GM12892 (cell line): ENCODE data around the gene MT1M.
"Not testable (repeated sequence)": the region's sequence is repeated elsewhere in the genome, so short reads cannot be mapped to it uniquely, and the experiment has no call there.

Experiments
- DNase-seq: peaks from one replicate; pipeline ENCODE4 v3.0.0; 2011; ENCODE audit not compliant: insufficient read length
- FAIRE-seq: peaks from 2 replicates; lab custom pipeline; 2011; peaks lifted over from hg19 to GRCh38; lab: Jason Lieb, UNC
- POLR2A ChIP-seq: IDR thresholded peaks from 2 replicates; pipeline ENCODE4 v1.6.1; 2011; ENCODE audit warnings: low read depth, low read length, control low read depth
- POLR2AphosphoS5 ChIP-seq: IDR thresholded peaks from 2 replicates; pipeline ENCODE4 v1.6.1; 2011; ENCODE audit warnings: low read depth, low read length, control low read depth
- TAF1 ChIP-seq: IDR thresholded peaks from 2 replicates; pipeline ENCODE4 v1.6.1; 2011; ENCODE audit warnings: low read depth, mild to moderate bottlenecking, control low read depth, low read length, borderline replicate concordance

MT1M gene

GRCh38 chr16:56667581-56668571, 35.4 kb downstream of the MT1M start, which contains the start of gene MT1G:
Gene MT1G (minus strand): TSS chr16:56668065. CDS start chr16:56667993, 72 bp downstream.
- no peak for DNase-seq
- FAIRE-seq: no peak
- TF ChIP-seq POLR2A (no peak), TAF1 (no peak), POLR2AphosphoS5 (no peak)

DNA sequence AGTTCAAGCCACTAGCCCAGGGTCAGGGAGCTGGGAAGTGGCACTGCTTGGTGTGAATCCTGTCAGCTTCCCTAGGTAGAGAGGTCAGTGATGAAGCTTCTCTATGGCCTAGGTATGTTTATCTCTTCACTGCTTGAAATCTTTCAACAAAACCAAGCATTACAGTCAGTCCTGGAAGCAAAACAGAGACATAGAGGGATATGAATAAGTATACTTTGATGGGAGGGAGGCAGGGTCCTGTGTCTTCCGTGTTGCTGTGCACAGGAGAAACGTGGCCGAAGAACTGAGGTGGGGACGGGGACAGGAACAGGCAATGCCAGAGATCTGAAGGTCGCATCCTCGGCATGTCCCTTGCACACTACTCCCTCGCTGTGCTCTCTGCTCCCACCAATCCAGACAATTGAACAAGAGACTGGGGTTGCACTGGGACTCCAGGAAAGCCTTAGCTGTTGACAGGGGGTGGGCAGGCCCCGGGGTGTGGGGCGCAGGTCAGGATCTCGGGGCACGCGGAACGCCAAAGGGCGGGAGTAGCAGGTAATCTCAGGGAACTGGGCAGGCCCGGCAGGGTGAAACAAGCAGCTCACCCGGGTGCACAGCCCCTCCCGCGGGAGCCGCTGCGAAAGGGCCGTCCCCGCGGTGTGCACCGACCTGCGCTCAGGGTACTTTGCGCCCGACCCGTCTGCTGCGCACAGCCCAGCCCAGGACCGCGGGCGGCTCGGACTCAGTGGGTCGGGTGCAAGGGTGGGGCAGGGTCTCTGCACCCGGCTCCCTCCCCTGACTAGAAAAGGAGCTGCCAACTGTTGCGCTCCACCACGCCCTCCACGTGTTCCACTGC, 36.8 kb downstream of the MT1M start, which contains the start of gene MT1H:
TSS of gene MT1H (plus strand) at position 810 of the 835 bp plus-strand sequence. CDS start 71 bp downstream, outside the sequence.
- DNase-seq: no peak
- no peak for FAIRE-seq
- TF ChIP-seq POLR2AphosphoS5: no peak
- TF ChIP-seq POLR2A: no peak
- TF ChIP-seq TAF1: no peak

- no peak for DNase-seq
- no peak for TF ChIP-seq POLR2A
- no peak for TF ChIP-seq POLR2AphosphoS5
- no peak for TF ChIP-seq TAF1
- FAIRE-seq: no peak
These were observed 37.6 kb downstream of the MT1M start for GRCh38 chr16:56669840-56670619.

DNA sequence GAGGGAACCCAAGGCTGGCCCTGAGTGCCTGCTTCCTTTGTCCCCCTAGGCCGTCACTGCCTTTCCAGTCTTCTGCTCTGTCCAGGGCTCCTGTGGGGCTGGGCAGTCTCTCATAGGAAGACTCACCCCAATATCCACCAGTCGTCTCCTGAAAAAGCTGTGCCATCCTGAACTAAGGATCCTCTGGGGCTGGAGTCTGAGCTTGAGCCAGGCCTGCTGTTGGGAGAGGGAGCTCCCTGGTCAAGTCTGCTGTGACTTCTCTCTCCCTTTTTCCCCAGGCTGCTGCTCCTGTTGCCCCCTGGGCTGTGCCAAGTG, 38.1 kb downstream of the MT1M start:
- FAIRE-seq: no peak
- TF ChIP-seq POLR2A (no peak), POLR2AphosphoS5 (no peak), TAF1 (no peak)
- no peak for DNase-seq

GRCh38 chr16:56671691-56672090, 39.2 kb downstream of the MT1M start:
- not testable (repeated sequence) for FAIRE-seq, DNase-seq

GRCh38 chr16:56672171-56672570, 39.7 kb downstream of the MT1M start:
- not testable (repeated sequence) for FAIRE-seq, DNase-seq

GRCh38 chr16:56672761-56673536, 40.5 kb downstream of the MT1M start:
- TF ChIP-seq TAF1: no peak
- TF ChIP-seq POLR2A: no peak
- TF ChIP-seq POLR2AphosphoS5: no peak
- FAIRE-seq: no peak
- no peak for DNase-seq

GRCh38 chr16:56673921-56674320, 41.5 kb downstream of the MT1M start:
- FAIRE-seq: no peak
- TF ChIP-seq TAF1: no peak
- no peak for TF ChIP-seq POLR2A
- TF ChIP-seq POLR2AphosphoS5: no peak

DNA sequence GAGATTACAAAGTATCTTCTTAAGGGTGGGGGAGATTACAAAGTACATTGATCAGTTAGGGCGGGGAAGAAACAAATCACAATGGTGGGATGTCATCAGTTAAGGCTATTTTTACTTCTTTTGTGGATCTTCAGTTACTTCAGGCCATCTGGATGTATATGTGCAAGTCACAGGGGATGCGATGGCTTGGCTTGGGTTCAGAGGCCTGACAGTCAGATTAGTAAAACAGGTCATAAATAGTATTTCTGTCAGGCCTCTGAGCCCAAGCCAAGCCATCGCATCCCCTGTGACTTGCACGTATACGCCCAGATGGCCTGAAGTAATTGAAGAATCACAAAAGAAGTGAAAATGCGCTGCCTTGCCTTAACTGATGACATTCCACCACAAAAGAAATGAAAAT, 42.1 kb downstream of the MT1M start:
- not testable (repeated sequence) for DNase-seq, FAIRE-seq

More at GRCh38 chr16:56673921-56674320, 41.5 kb downstream of the MT1M start:
- DNase-seq: no peak

DNA sequence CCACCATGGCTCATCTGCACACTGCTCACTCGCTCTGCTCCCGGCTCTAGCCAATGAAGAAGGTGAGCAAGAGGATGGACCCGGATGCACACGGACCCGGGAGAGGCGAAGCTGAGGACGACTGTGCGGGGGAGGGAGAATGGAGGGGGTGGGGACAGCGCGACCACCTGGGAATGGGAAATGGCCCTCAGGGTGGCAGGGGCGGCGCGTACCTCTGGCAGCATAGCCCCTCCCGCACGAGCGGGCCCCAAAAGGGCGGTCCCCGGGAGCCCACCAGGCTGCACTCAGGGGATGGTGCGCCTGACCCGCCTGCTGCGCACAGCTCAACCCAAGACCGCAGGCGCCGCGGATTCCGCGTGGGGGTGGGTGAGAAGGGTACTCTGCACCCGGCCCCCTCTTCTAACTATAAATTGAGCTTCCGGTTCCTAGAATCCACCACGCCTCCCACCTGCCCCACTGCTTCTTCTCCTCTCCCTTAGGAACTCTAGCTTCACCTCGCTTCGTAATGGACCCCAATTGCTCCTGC, 43.3 kb downstream of the MT1M start:
- TF ChIP-seq POLR2AphosphoS5: no peak
- no peak for TF ChIP-seq TAF1
- TF ChIP-seq POLR2A: no peak
- FAIRE-seq (no peak), DNase-seq (no peak)

DNA sequence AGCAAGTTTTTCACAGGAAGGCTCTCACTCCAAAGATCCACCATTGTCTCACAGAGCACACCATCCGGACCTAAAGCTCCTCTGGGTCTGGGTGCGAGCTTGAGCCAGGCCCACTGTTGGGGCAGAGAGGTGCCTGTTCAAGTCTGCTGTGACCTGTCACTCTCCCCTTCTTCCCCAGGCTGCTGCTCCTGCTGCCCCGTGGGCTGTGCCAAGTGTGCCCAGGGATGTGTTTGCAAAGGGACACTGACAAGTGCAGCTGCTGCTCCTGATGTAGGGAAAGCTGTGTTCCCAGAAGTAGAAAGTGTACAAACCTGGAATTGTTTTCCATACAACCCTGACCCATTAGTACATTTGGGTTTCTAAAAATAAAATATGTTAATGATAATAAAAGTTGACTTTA, 45.0 kb downstream of the MT1M start:
- TF ChIP-seq POLR2AphosphoS5 (no peak), TAF1 (no peak), POLR2A (no peak)
- FAIRE-seq: no peak
- no peak for DNase-seq
